Measurements from ENCODE around the gene CRYBG1. TPM values are rescaled to one million over a fixed set of nuclear protein-coding genes. Genes with fewer than 3 reads are reported as not detected.
"Not testable (repeated sequence)": the region's sequence is repeated elsewhere in the genome, so short reads cannot be mapped to it uniquely, and the experiment has no call there.

The CRYBG1 gene
- total RNA-seq, 1 experiment from 2014 or later = 2.9 TPM

GRCh38 chr6:106514583-106514885 lies 154.0 kb downstream of the CRYBG1 start:
- intact Hi-C loops (cut with micrococcal nuclease; ENCODE audit: unreplicated experiment) = no loop called here
- H3K27ac ChIP-seq (ENCODE audit: low read depth, low read length, poor library complexity, severe bottlenecking) = no peak overlapping the region
- ChIA-PET POLR2A (ENCODE audit: low non-redundant PET) (no interaction called here), CTCF (interaction anchor here (0.6 kb wide), 1 partner anchor 601 kb away, joined by 3 read pairs; no protein-coding TSS in a partner anchor)
- no peak for DNase-seq (ENCODE audit: low spot score)
- H3K36me3 ChIP-seq (ENCODE audit: insufficient read depth, low read length, poor library complexity, severe bottlenecking) = no peaks in the 10 kb centered on the region
- no peaks in the 10 kb centered on the region for H3K9me3 ChIP-seq (ENCODE audit: low read depth, low read length, poor library complexity, severe bottlenecking)
- no peak for TF ChIP-seq CTCF (conservative IDR thresholded peaks at IDR 0.05; ENCODE audit: low read depth, low read length)
- no peak for TF ChIP-seq EZH2 (IDR thresholded peaks at IDR 0.05; ENCODE audit: borderline replicate concordance, low read depth, low read length, poor library complexity, severe bottlenecking)
- no peak overlapping the region for H3K4me3 ChIP-seq (ENCODE audit: low read depth, low read length, poor library complexity, severe bottlenecking)
- H3K27me3 ChIP-seq (replicated peaks; ENCODE audit: insufficient read depth, low read depth, low read length, poor library complexity) = peaks cover 22% of the 10 kb centered on the region
- H3K4me1 ChIP-seq (ENCODE audit: insufficient read depth, low read length, poor library complexity, severe bottlenecking) = peaks cover 29% of the 10 kb centered on the region
- no TSS peak for BruUV-seq (replicated peaks)

- peaks cover 30% of the 10 kb centered on the region for H3K4me1 ChIP-seq (ENCODE audit: insufficient read depth, low read length, poor library complexity, severe bottlenecking)
These were observed 155.1 kb downstream of the CRYBG1 start for GRCh38 chr6:106515582-106515981.

GRCh38 chr6:106516616-106517015 lies 156.1 kb downstream of the CRYBG1 start:
- ChIA-PET POLR2A (ENCODE audit: low non-redundant PET) (interaction anchor here (0.6 kb wide), 1 partner anchor 1519 kb away, joined by 5 read pairs; no protein-coding TSS in a partner anchor), CTCF (no interaction called here)
- BruUV-seq (replicated peaks) = no TSS peak
- no peaks in the 10 kb centered on the region for H3K36me3 ChIP-seq (ENCODE audit: insufficient read depth, low read length, poor library complexity, severe bottlenecking)
- H3K27me3 ChIP-seq (replicated peaks; ENCODE audit: insufficient read depth, low read depth, low read length, poor library complexity) = peaks cover 4% of the 10 kb centered on the region
- TF ChIP-seq EZH2 (IDR thresholded peaks at IDR 0.05; ENCODE audit: borderline replicate concordance, low read depth, low read length, poor library complexity, severe bottlenecking) = no peak
- TF ChIP-seq CTCF (conservative IDR thresholded peaks at IDR 0.05; ENCODE audit: low read depth, low read length) = no peak
- no peak overlapping the region for H3K4me3 ChIP-seq (ENCODE audit: low read depth, low read length, poor library complexity, severe bottlenecking)
- intact Hi-C loops (cut with micrococcal nuclease; ENCODE audit: unreplicated experiment) = no loop called here
- H3K4me1 ChIP-seq (ENCODE audit: insufficient read depth, low read length, poor library complexity, severe bottlenecking) = peaks cover 22% of the 10 kb centered on the region
- no peaks in the 10 kb centered on the region for H3K9me3 ChIP-seq (ENCODE audit: low read depth, low read length, poor library complexity, severe bottlenecking)
- no peak for DNase-seq (ENCODE audit: low spot score)
- H3K27ac ChIP-seq (ENCODE audit: low read depth, low read length, poor library complexity, severe bottlenecking) = no peak overlapping the region

More at GRCh38 chr6:106515582-106515981, 155.1 kb downstream of the CRYBG1 start:
- H3K9me3 ChIP-seq (ENCODE audit: low read depth, low read length, poor library complexity, severe bottlenecking); H3K36me3 ChIP-seq (ENCODE audit: insufficient read depth, low read length, poor library complexity, severe bottlenecking); CTCF ChIA-PET; H3K4me3 ChIP-seq (ENCODE audit: low read depth, low read length, poor library complexity, severe bottlenecking); intact Hi-C loops (cut with micrococcal nuclease; ENCODE audit: unreplicated experiment); DNase-seq (ENCODE audit: low spot score); BruUV-seq (replicated peaks); H3K27ac ChIP-seq (ENCODE audit: low read depth, low read length, poor library complexity, severe bottlenecking); POLR2A ChIA-PET (ENCODE audit: low non-redundant PET): not testable (repeated sequence)
- H3K27me3 ChIP-seq (replicated peaks; ENCODE audit: insufficient read depth, low read depth, low read length, poor library complexity) = peaks cover 14% of the 10 kb centered on the region

- no TSS peak for BruUV-seq (replicated peaks)
- H3K4me1 ChIP-seq (ENCODE audit: insufficient read depth, low read length, poor library complexity, severe bottlenecking) = peaks cover 19% of the 10 kb centered on the region
- H3K27ac ChIP-seq (ENCODE audit: low read depth, low read length, poor library complexity, severe bottlenecking) = no peak overlapping the region
- H3K9me3 ChIP-seq (ENCODE audit: low read depth, low read length, poor library complexity, severe bottlenecking) = no peaks in the 10 kb centered on the region
- intact Hi-C loops (cut with micrococcal nuclease; ENCODE audit: unreplicated experiment) = no loop called here
- no peaks in the 10 kb centered on the region for H3K27me3 ChIP-seq (replicated peaks; ENCODE audit: insufficient read depth, low read depth, low read length, poor library complexity)
- H3K4me3 ChIP-seq (ENCODE audit: low read depth, low read length, poor library complexity, severe bottlenecking) = no peak overlapping the region
- no peak for DNase-seq (ENCODE audit: low spot score)
- POLR2A ChIA-PET (ENCODE audit: low non-redundant PET) = interaction anchor here (0.7 kb wide), 1 partner anchor 28 kb away, joined by 10 read pairs; no protein-coding TSS in a partner anchor
- CTCF ChIA-PET = no interaction called here
- no peak for TF ChIP-seq EZH2 (IDR thresholded peaks at IDR 0.05; ENCODE audit: borderline replicate concordance, low read depth, low read length, poor library complexity, severe bottlenecking)
- no peak for TF ChIP-seq CTCF (conservative IDR thresholded peaks at IDR 0.05; ENCODE audit: low read depth, low read length)
- H3K36me3 ChIP-seq (ENCODE audit: insufficient read depth, low read length, poor library complexity, severe bottlenecking) = no peaks in the 10 kb centered on the region
These were observed 157.2 kb downstream of the CRYBG1 start for GRCh38 chr6:106517706-106518105.

Data from A673 (cell line).